Hair follicle dermal papilla cell (primary cell): Measurements from ENCODE around the gene TNFRSF14. TPM values are rescaled to one million over a fixed set of nuclear protein-coding genes. Genes with fewer than 3 reads are reported as not detected.

Source experiments
- total RNA-seq: library from RNA; depleted of rRNA; stranded (reverse); fragments of >200 nt; gene quantifications from 2 replicates; pipeline ENCODE4 v1.2.3, GENCODE V29; 2012

The TNFRSF14 gene
- total RNA-seq: 30.6 and 38.6 TPM in 2 replicates

GRCh38 chr1:2556277-2556677 lies at the start of gene TNFRSF14:
Gene TNFRSF14 (plus strand): TSS chr1:2556371. CDS start chr1:2556665, 294 bp downstream.

GRCh38 chr1:2525920-2526823 lies 30.0 kb upstream of the TNFRSF14 start, which contains the start of gene PANK4:
Gene PANK4 (minus strand): TSS chr1:2526596. CDS start chr1:2526587, 9 bp downstream.

GRCh38 chr1:2529784-2530512 lies 26.2 kb upstream of the TNFRSF14 start, which contains the start of gene HES5:
Gene HES5 (minus strand): TSS chr1:2530263. CDS start chr1:2530164, 99 bp downstream.

GRCh38 chr1:2586154-2587070 lies 30.2 kb downstream of the TNFRSF14 start, which contains the start of gene PRXL2B:
Gene PRXL2B (plus strand): TSS chr1:2586777. CDS start chr1:2586886, 109 bp downstream.

Other genes starting within 250 kb of the TNFRSF14 start
- 11.2 and 11.4 TPM in 2 replicates for gene MORN1, start 164.8 kb upstream of the TNFRSF14 start, total RNA-seq
- gene RER1, start 164.5 kb upstream of the TNFRSF14 start, total RNA-seq: 58.4 and 63.4 TPM in 2 replicates
- 40.2 and 43.4 TPM in 2 replicates for gene PEX10, start 143.8 kb upstream of the TNFRSF14 start, total RNA-seq
- 0.12 and 0.65 TPM in 2 replicates for gene PLCH2, start 80.1 kb upstream of the TNFRSF14 start, total RNA-seq
- 23.9 and 33.3 TPM in 2 replicates for gene PANK4, start 29.8 kb upstream of the TNFRSF14 start, total RNA-seq
- 0.36 TPM in 1 of 2 replicates, not detected in the other for gene HES5, start 26.1 kb upstream of the TNFRSF14 start, total RNA-seq
- 19.8 and 23.8 TPM in 2 replicates for gene PRXL2B, start 30.4 kb downstream of the TNFRSF14 start, total RNA-seq
- gene MMEL1, start 76.6 kb downstream of the TNFRSF14 start, total RNA-seq: 1.2 TPM in 1 of 2 replicates, not detected in the other
- 0.12 and 0.16 TPM in 2 replicates for gene TTC34, start 245.3 kb downstream of the TNFRSF14 start, total RNA-seq